HG02642 (cell line): ENCODE results near the gene CCDC102B.
"Not testable (repeated sequence)": the region's sequence is repeated elsewhere in the genome, so short reads cannot be mapped to it uniquely, and the experiment has no call there.

Experiments
- ATAC-seq: cut with Tn5 transposase; IDR thresholded peaks from one replicate; pipeline ENCODE4 v1.9.1; 2021; ENCODE audit warnings: mild to moderate bottlenecking; ENCODE audit not compliant: unreplicated experiment, poor library complexity

CCDC102B gene

GRCh38 chr18:68822926-68823325 lies 25.0 kb downstream of the CCDC102B start:
- no peak for ATAC-seq

GRCh38 chr18:68826121-68826520 lies 28.2 kb downstream of the CCDC102B start:
- ATAC-seq = no peak

- ATAC-seq = no peak
These were observed 32.6 kb downstream of the CCDC102B start for GRCh38 chr18:68830256-68831045.

- no peak for ATAC-seq
These were observed 35.9 kb downstream of the CCDC102B start for GRCh38 chr18:68833756-68834155.

GRCh38 chr18:68837665-68838451 lies 40.0 kb downstream of the CCDC102B start:
- no peak for ATAC-seq

GRCh38 chr18:68839701-68840100 lies 41.8 kb downstream of the CCDC102B start:
- no peak for ATAC-seq

- no peak for ATAC-seq
These were observed 42.8 kb downstream of the CCDC102B start for GRCh38 chr18:68840554-68841263.

GRCh38 chr18:68841301-68841700 lies 43.4 kb downstream of the CCDC102B start:
- no peak for ATAC-seq

- no peak for ATAC-seq
These were observed 45.1 kb downstream of the CCDC102B start for GRCh38 chr18:68842951-68843350.

GRCh38 chr18:68843473-68844089 lies 45.7 kb downstream of the CCDC102B start:
- ATAC-seq = no peak

- no peak for ATAC-seq
These were observed 49.4 kb downstream of the CCDC102B start for GRCh38 chr18:68847219-68847837.

GRCh38 chr18:68848242-68848641 lies 50.4 kb downstream of the CCDC102B start:
- no peak for ATAC-seq

GRCh38 chr18:68854786-68855391 lies 57.0 kb downstream of the CCDC102B start:
- ATAC-seq = no peak

GRCh38 chr18:68855491-68855890 lies 57.6 kb downstream of the CCDC102B start:
- ATAC-seq = no peak

GRCh38 chr18:68861365-68861764 lies 63.5 kb downstream of the CCDC102B start:
- ATAC-seq = no peak

- no peak for ATAC-seq
These were observed 67.1 kb downstream of the CCDC102B start for GRCh38 chr18:68865021-68865420.

- no peak for ATAC-seq
These were observed 67.6 kb downstream of the CCDC102B start for GRCh38 chr18:68865503-68865902.

- ATAC-seq = no peak
These were observed 75.1 kb downstream of the CCDC102B start for GRCh38 chr18:68873003-68873402.

- no peak for ATAC-seq
These were observed 76.5 kb downstream of the CCDC102B start for GRCh38 chr18:68874361-68874760.

- ATAC-seq = not testable (repeated sequence)
These were observed 82.1 kb downstream of the CCDC102B start for GRCh38 chr18:68879947-68880346.
